NCI-H524 (cell line): ENCODE results near the gene CNTNAP5.

ENCODE experiments used
- DNase-seq, 2 experiments: peaks; one replicate each; lab custom pipeline; 2025; lab: John Stamatoyannopoulos, UW

The CNTNAP5 gene

DNA sequence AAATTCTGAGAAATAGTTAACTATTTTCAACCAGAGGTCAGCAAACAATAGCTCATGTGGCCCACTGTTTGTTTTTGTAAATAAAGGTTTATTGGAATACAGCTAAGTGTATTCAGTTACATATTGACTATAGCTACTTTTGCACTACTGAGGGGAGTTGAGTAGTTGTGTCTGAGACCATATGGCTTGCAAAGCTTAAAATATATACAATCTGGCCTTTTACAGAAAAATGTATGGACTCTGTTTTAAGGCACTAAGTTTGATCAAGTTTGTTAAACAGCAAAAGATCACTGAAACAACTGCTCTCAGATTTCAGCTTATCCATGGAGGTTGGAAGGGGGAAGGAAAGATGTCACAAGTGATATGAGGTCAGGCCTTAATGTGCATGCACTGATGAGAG, 667.1 kb downstream of the CNTNAP5 start:
- no peak for DNase-seq

DNA sequence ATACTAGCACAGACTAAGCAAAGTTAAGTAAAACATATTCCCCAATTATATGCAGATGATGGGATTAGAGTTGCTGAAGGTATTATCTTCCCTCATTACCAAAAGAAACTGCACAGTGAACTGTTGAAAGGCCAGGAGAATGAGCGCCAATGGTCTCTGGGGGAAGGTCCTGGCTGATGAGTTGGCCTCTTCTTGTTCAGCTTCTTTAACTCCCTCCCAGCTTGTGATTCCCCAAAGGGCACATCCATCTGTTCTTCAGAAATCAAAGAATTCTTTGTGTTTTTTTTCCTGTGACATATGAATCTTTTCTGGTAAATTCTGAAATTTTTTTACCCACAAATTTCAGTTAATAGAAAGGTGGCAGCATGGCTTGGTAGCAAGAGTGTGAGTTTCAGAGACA, 667.6 kb downstream of the CNTNAP5 start:
- DNase-seq = peak; percentile 4 to 44

DNA sequence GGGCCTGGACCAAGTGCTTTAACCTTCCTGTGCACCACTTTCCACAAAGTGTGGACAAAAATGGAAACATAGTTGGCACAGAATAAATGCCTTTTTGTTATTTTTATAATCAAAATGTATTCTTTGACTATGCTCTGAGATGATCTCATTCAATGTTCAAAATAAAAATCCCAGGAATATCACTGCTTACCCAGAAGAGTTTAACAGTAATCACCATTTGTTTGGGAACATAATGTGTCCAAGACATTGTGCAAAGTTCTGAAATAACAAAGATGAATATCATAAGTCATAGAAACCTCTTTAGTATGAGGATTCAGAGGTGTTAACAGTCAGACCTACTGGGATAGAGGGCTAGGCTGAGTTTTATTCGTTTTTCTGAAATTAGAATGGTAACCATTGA, 668.1 kb downstream of the CNTNAP5 start:
- DNase-seq = no peak

DNA sequence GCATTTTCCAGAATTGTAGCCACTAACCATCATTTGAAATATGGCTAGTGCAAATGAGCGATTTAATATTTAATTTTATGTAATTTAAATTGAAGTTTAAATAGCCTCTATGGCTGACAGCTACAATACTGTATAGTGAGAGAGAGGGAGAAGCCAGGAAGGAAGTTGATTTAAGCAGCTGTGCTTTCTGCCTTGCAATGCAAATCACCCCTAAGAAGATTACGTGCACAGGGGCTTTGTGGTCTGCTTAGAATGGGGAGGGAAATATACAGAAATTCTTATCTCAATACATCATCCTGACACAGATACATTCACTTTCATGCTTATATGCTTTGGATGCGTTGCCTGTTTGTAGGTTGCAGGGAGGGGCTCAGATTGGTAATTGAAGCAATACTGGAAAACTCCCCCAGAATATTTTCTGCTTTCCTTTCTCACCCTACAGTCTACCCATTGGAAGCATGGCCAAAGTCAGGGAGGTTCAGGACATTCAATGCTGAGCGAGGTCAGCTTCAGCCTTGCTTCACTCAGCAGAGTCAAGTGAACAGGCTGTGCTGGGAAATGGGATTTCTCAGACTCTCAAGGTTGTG, 674.0 kb downstream of the CNTNAP5 start:
- DNase-seq = peak in 1 of 2 experiments; percentile 46

DNA sequence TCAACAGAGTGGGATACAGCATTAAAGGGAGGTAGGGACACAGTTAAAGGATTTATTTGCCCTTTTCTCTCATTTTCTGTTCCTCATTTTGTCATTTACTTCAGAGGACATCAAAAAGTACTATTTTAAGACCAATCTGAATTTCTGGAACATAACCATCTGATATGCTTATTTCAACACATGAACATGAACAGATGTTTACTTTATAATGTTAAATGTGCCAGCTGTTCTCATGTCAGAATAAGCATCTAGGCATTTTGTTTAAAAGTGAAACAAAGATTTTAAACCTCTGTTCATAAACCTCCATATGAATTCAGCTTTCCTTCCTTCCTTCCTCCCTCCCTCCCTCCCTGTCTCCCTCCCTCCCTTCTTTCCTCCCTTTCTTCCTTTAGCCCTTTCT, 677.7 kb downstream of the CNTNAP5 start:
- DNase-seq = peak in 1 of 2 experiments; percentile 6

DNA sequence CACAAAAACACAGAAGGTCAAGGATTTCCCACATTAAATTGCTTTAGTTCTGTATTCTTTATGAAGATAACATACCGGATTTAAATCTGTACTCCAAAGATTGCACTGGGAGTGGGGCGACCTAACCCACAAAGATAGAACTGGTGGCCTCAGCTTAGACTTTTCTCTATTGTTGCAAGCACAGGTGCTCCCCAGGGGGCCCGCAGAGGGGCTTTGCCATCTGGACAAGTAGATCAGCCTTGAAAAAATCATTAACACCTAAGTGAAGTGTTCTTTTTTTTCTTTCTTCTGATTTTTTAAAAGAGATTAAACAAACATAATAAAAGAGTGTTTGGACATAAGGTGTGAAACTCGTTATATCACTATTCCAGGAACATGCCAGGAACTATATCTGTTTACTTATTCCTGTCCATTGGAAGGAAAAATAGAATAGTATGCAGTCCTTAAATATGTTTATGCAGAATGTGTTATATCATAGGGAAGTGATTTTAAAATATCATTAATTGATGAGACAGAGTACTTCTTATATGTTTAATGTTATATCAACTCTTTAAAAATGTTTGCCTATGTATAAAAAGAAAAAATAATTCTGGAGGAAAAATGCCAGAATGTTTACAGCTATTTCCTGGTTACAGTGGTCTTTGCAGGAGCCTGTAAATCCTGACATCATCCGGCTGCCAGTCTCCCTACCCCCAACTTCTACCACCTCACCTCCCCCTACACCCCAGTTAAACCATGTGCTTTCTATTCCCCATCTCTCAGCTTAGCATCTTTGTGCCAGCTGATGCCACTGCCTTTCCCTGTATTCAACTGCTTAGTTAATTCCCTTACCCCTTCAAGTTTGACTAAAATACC, 679.2 kb downstream of the CNTNAP5 start:
- DNase-seq = peak; percentile 64 to 87

DNA sequence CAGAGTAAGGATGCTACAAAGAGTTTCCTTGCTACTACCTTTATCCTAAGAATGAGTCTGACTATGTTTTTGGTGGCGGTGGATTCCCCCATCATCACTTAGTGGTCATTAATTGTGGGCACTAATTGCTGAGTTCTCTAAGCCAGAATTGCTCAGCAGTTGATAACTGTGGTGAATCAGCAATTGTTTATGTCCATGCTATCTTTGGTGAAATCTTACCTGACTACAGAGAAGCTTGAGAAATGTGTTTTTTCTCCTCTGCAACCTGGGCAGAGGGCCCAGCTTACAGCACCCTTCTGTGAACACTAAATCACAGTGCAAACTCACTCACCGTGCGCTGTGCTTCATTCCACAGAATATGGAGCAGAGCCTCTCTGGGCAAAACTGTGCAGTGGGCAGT, 683.6 kb downstream of the CNTNAP5 start:
- DNase-seq = no peak

DNA sequence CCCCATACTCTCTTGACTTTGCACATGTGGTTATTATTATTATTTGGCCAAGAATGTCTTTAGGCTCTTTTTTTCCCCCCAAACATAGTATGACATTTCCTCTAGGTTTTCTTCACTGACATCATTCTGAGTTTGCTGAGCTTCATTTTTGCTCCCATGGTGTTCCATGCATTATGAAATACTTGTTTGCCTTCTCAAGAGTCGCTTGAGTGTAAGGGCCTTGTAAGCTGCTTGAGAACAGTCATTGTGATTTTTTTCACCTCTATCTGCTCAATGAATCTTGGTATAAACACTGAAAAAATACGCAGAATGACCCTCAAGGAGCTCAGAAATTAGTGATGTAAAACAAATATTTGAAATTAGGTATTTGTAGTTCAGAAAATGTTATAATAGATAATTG, 688.9 kb downstream of the CNTNAP5 start:
- DNase-seq = no peak

DNA sequence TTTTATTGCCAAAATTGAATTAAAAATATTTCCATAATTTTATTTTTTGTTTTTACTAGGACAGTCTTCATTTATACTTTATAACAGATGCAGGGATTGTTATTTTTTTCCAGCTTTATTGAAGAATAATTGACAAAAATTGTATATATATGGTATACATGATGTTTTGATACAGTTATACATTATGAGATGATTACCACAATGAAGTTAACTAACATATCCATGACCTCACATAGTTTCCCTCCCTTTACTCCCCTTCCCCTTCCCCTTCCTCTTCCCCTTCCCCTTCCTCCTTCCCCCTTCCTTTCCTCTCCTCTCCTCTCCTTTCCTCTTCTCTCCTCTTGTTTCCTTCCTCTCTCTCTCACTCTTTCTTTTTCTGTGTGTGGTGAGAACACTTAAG, 700.1 kb downstream of the CNTNAP5 start:
- DNase-seq = no peak

DNA sequence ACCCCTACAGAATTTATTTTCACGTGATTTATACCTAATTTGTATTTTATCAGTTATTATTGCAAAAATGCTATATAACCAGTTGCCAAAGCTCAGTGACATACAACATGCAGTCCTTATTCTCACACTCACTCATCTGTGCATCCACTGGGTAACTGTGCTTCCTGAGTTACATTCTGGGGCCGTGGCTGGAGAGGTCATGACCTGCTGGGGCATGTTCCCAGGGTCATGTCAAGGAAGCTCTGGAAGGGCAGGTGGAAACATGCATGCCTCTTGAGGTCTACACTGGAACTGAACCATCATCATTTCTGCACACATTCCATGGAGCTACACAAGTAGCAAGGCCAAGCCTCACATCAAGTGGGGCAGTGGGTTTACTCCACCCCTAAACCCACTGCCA, 715.5 kb downstream of the CNTNAP5 start:
- DNase-seq = no peak

DNA sequence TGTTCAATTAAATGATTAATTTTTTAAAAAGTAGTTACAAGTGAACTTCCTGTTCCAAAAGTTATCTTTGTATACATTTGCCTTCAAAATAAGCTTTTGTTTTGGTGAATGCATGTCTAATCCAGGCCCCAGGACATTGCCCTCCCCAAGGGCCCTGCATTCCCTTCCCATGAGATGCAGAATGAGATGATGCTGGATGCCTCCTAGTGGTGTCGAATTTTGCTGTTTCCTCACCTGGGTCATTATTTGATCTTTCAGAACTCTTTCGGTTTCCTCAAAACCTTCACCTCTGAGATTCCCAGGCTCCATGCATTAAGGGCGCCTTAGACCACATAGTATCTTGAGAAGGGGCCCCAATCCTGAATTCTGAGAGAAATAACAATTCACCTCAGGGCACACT, 728.8 kb downstream of the CNTNAP5 start:
- DNase-seq = peak in 1 of 2 experiments; percentile 2

DNA sequence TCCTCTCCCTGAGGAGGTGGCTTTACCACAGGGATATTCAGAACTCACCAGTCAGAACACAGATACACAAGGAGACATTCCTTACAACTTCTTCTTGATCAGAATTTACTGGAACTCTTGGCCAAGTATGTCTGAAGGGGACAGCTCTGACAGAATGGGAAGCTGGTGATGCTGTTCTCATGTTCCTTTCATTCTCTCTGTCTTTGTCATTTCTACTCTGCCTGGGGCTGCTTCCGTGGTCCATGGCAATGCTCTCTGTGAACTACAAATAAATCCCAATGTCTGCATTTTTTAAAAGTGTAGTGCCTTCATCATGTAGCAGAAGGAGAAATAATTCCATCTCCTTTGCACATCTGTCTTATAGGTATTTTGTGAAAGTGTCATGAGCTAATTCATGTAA, 730.3 kb downstream of the CNTNAP5 start:
- DNase-seq = no peak

DNA sequence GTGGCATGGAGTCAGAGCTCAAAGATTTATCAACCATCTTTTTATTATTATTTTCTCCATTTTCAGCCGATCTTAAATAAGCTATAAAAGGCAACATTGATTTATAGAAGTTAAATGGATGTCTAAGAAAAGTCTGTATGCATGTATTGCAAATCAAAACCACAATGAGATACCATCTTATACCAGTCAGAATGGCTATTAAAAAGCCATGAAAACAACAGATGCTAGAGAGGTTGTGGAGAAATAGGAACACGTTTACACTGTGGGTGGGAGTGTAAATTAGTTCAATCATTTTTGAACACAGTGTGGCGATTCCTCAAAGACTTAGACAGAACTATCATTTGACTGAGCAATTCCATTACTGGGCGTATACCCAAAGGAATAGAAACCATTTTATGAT, 731.0 kb downstream of the CNTNAP5 start:
- DNase-seq = no peak

DNA sequence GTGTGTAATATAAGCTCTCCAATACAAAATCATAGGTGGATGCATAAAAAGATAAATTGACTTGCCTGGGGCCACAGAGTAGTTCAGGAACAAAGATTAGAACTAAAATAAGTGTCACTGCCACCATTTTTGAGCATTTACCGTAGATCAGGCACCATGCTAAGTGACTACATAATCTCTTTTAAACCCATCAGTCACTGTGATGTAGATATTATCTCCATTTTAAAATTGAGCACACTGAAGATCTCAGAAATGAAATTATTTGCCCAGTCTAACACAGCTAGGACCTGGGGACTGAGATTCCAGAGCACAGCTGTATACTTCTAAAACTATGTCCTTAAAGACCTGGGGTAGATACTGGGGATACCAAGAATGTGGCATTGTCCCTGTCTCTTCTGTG, 737.3 kb downstream of the CNTNAP5 start:
- DNase-seq = no peak

DNA sequence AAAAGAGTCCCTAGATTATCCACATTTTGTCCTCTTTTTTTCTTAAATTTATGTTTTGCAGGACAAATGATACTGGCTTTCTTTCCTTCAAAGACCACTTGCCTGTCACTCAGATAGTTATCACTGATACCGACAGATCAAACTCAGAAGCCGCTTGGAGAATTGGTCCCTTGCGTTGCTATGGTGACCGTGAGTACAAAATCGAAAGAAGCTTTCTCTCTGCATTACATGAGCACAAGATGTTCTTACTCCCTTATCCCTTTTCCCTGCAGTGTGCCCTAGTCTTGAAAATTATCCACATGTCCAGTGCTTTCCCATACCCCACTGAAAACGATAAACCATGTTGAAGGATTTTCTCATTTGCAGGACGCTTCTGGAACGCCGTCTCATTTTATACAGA, 738.5 kb downstream of the CNTNAP5 start:
- DNase-seq = peak in 1 of 2 experiments; percentile 2

DNA sequence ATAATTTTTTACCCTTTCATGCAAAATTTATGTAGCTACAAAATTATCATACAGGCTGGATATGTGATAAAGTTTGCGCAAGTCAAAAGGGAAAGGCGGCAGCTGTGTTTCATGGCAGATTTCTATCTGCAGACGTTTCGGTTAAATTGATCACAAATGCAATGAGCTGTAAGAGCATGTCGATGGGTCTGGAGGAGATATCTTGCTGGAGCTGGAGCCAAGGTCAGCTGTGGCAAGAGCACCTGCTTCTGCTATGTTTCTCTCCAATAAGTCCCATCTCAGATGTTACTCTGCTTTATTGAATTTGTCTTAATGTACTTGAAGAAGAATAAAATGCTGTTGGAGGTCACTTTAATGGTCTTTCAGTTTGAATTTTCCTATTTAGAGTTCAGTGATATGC, 749.7 kb downstream of the CNTNAP5 start:
- DNase-seq = no peak

DNA sequence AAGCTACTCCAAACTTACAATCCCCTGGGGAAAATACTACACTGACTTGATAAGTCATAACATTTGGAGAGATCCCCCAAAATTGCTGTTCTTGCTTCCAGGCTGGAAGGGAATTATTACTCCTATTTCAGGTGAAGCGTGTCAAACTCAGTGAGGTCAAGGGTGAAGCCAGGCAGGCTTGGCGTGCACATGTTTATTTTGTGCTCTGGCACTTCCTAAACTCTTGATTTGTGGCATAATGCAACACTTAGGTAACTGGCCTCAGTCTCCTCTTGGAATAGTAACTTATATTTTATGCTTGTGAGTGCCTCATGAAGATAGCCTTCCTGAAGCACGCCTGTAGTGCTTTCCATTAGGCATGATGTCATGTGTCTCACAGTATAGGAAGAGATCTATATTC, 751.2 kb downstream of the CNTNAP5 start:
- no peak for DNase-seq

DNA sequence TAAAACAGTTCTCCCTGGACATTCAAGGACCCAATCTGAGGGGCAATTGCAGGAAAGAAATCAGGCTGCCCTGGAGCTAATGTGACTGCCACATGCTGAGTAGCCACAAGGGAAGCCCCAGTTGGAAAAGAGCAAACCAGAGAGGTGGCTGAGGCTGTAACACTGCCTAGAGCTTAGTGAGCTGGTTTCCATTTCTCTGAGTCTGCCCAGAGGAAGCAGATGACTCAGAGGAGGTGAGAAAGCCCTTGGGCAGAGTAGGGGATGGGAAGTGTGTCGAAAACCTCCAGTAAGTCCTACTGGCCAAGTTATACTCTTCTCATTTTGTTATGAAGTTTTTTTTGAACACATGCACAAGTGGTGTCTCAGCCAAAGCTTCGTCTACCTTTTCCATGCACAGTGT, 753.0 kb downstream of the CNTNAP5 start:
- no peak for DNase-seq

DNA sequence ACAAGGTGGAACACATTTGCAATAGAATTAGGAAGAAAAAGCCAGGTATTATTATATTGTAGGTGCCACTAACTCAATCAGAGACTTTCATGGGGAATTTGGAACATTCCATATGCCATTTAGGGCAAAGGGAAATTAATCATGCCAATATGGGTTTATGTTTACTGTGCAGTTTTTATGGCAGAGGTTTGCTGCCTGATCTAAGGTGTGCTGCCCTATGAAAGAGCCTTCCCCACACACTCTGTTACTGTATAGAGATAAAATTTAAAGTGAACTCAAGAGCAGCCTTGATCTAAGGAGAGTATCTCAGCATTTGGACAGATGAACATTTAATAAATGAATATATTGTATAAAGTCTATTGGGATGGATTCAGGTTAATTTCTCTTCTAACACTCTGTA, 771.6 kb downstream of the CNTNAP5 start:
- DNase-seq = no peak

DNA sequence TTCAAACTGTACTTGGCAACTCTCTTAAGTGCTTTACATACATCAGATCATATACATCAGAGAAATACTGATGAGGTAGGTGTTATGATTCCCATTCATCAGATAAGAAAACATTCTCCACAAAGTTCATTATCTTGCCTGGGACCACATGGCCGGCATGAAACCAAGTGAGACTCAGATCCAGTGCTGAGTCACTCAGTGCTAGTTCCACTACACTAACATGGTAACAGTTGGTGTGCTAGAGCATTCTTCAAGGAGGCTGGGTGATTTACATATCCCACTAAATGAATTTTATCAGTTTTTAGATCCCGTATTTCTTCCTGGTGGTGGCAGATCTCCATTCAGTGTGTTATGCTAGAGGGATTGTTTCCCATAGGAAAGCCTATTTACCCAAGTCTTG, 772.0 kb downstream of the CNTNAP5 start:
- no peak for DNase-seq

DNA sequence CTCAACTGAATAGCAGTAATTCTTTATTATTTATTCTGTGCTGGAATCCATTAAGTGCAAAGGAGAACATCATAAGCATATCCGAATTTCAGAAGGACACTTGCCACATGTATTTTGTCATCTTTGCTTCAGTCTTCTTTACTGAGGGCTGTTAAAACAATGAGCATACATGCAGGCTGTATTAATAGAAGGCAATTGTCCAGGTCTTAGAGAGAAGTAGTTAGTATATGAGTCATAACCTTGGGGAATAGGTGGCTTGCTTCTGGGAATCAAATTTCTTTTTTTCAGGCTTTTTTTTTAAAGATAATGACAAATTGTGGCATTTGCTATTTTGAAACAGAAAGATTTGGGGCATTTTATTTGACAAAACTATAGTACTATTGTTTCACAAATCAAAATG, 773.5 kb downstream of the CNTNAP5 start:
- DNase-seq = no peak

DNA sequence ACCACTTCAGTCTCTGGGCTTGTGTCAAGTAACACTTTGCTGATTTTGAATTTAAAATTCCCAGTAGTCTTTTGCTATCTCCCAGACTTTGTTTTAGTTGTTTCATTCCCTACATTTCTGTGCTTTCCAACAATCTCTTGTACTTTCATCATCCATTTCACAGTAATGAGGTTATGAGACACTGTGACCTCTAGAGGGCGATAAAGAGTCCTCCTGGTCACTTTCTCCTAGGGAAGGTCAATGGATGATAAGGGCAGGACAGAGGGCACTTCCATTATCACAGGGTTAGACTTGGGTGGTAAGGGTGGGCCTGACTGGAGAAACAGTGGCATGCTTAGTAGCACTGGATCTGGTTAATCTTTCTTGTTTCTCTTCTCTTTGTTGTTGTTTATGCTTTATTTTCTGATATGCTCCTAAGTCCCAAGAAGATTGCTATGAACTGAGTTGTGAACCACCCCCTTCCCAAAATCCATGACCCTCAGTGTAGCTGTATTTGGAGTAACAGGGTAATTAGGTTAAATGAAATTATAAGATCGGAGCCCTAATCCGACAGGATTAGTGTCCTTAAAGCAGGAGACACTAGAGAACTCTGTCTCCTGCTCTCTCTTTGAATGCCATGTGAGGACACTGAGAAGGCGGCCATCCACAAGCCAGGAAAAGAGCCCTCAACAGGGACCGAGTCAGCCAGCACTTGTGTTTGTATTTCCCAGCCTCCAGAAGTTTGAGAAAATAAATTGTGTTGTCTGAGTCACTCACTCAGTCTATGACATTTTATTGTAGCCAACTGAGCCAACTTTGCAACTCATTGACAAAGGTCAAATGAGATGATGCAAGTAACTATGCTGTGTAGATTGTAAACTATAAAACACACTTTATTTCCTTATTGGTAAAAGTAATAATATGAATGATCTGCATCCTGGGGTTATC, 779.2 kb downstream of the CNTNAP5 start:
- DNase-seq = peak; percentile 3 to 60

DNA sequence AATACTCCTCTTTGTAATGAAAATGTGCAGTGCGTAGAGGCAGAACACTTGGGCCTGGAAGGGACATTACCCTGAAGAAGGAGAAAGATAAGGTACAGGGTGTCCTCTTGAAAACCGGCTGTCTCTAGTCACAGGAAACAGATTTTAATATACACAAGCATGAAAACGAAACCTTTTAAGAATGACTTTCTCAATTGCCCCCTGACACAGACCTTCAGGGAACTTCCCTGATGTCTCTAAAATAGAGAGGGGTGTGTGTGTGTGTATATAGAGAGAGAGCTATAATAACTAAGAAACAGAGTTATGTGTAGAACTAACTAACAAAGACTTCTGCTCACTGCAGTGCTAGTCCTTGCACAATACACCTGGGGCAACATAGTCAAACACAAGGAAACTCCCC, 780.0 kb downstream of the CNTNAP5 start:
- no peak for DNase-seq
